ENCODE data around the gene FEZ2. TPM values are rescaled to one million over a fixed set of nuclear protein-coding genes. Genes with fewer than 3 reads are reported as not detected.

The FEZ2 gene
- total and polyA plus RNA-seq, 2 of the 8 experiments (the other 6 are each of a cell fraction or from before 2014, with no cell fraction given) = 7.5 to 16.4 TPM

- Histone ChIP-seq H3K14ac (ENCODE audit: insufficient read length) (no peak overlapping the region), H2AK5ac (ENCODE audit: low read depth, low read length) (no peak overlapping the region), H3K18ac (ENCODE audit: extremely low read depth, low read length) (no peak overlapping the region), H3K36me3 (ENCODE audit: control insufficient read depth in 2 of 4, insufficient read depth in 4 of 4, low read length in 3 of 4) (no peaks in the 10 kb centered on the region), H4K91ac (replicated peaks; ENCODE audit: insufficient read length, low read length) (no peak overlapping the region), H3K9me3 (ENCODE audit: insufficient read depth in 2 of 2, low read depth in 1 of 2, low read length in 1 of 2) (no peaks in the 10 kb centered on the region), H2BK5ac (ENCODE audit: low read depth, low read length) (no peak overlapping the region), H4K20me1 (replicated peaks in 1 of 2; ENCODE audit: control insufficient read depth in 1 of 2, insufficient read depth in 2 of 2, low read length in 2 of 2) (no peaks in the 10 kb centered on the region), H3K4me1 (replicated peaks in 1 of 4; ENCODE audit: control insufficient read depth in 3 of 4, insufficient read depth in 4 of 4, low read length in 3 of 4) (peaks cover 0 to 3% (median 0%) of the 10 kb centered on the region in 4 experiments; a peak in 1 of 7 replicates), H2BK20ac (ENCODE audit: low read length) (no peak overlapping the region), H3K79me1 (ENCODE audit: low read depth, low read length) (peaks cover 3% of the 10 kb centered on the region; the same call in 1 of the 2 replicates), H3K27me3 (replicated peaks in 1 of 4; ENCODE audit: control insufficient read depth in 3 of 4, extremely low read depth in 1 of 4, insufficient read depth in 3 of 4, low read length in 3 of 4) (no peaks in the 10 kb centered on the region), H3K79me2 (ENCODE audit: control insufficient read depth in 1 of 2, insufficient read depth in 2 of 2, low read length in 2 of 2) (0 out of 4 replicates have a peak, but pooled peaks cover 0 to 2% of the 10 kb centered on the region in 2 experiments), H3K27ac (ENCODE audit: low read depth, low read length) (no peak overlapping the region), H2BK120ac (replicated peaks; ENCODE audit: low read depth, low read length) (no peak overlapping the region), H3K4ac (replicated peaks; ENCODE audit: insufficient read length, low read depth, low read length) (no peak overlapping the region), H2BK12ac (ENCODE audit: low read depth, low read length) (no peak overlapping the region), H3K4me2 (ENCODE audit: insufficient read depth in 1 of 2, low read depth in 2 of 2, low read length in 2 of 2) (no peak overlapping the region), H3K23ac (ENCODE audit: insufficient read length) (no peak overlapping the region), H3K4me3 (ENCODE audit: extremely low read depth in 1 of 4, insufficient read depth in 2 of 4, low read depth in 3 of 4, low read length in 4 of 4) (no peak overlapping the region), H2AFZ (ENCODE audit: low read length) (no peak overlapping the region), H4K8ac (ENCODE audit: extremely low read depth, insufficient read depth, low read length) (no peak overlapping the region), H3K56ac (replicated peaks; ENCODE audit: insufficient read length, low read depth, low read length) (no peak overlapping the region), H4K5ac (ENCODE audit: insufficient read length, low read depth, low read length) (no peak overlapping the region), H2BK15ac (ENCODE audit: low read length) (no peak overlapping the region), H3K23me2 (ENCODE audit: low read depth, low read length) (no peaks in the 10 kb centered on the region), H3K9ac (replicated peaks in 1 of 4; ENCODE audit: extremely low read depth in 1 of 4, low read depth in 3 of 4, low read length in 3 of 4) (no peak overlapping the region)
- CTCF ChIA-PET (ENCODE audit: partially characterized antibody) = interaction anchor here (0.6 to 1.7 kb wide), 5 partner anchors 12 to 217 kb away, joined by 3 to 6 read pairs (median 4); no protein-coding TSS in a partner anchor
- FAIRE-seq (no peak), DNase-seq (ENCODE audit: low read depth in 1 of 2, low spot score in 2 of 2) (no peak)
- no peak for TF ChIP-seq CREB1 (IDR thresholded peaks at IDR 0.05)
- no peak for TF ChIP-seq ATF2 (IDR thresholded peaks at IDR 0.05; ENCODE audit: low read length)
- no peak for TF ChIP-seq SRF (IDR thresholded peaks at IDR 0.05; ENCODE audit: low read depth, low read length)
- TF ChIP-seq POU5F1 (IDR thresholded peaks at IDR 0.05; ENCODE audit: low read depth, low read length) = no peak
- no peak for TF ChIP-seq RAD21 (IDR thresholded peaks at IDR 0.05 in 1 of 2, conservative IDR thresholded peaks at IDR 0.05 in 1 of 2; ENCODE audit: low read depth in 2 of 2, low read length in 2 of 2)
- TF ChIP-seq PHF8 (conservative IDR thresholded peaks at IDR 0.05; ENCODE audit: low read depth, low read length) = no peak
- 79% methylated on average over 6 of the region's 6 CpGs; no CpG with 5 or more reads in 1 of the 2 experiments for WGBS, 2 experiments (ENCODE audit: extremely low coverage in 1 of 2, insufficient coverage in 1 of 2, insufficient read length in 1 of 2, insufficient replicate concordance in 2 of 2, low coverage in 1 of 2, low lambda C conversion rate in 2 of 2, missing lambda C conversion rate in 1 of 2)
- POLR2A ChIA-PET (ENCODE audit: partially characterized antibody) = interaction anchor here (1.0 kb wide), 1 partner anchor 17 kb away, joined by 3 read pairs; no protein-coding TSS in a partner anchor
These were observed 29.3 kb downstream of the FEZ2 start for GRCh38 chr2:36568516-36569246.
